H1 (cell line): Measurements from ENCODE around the gene SLC35G6. TPM values are rescaled to one million over a fixed set of nuclear protein-coding genes. Genes with fewer than 3 reads are reported as not detected.

Experiments
- CTCF ChIA-PET: fragments of 300-600 bp; sonication (Branson Sonifier 250); formaldehyde crosslinking; loops from one replicate; lab custom pipeline; 2021; ENCODE audit not compliant: partially characterized antibody; lab: Charles Lee
- POLR2A ChIA-PET: fragments of 300-600 bp; sonication (Branson Sonifier 250); formaldehyde crosslinking; loops from one replicate; lab custom pipeline; 2021; ENCODE audit warnings: inconsistent platforms; ENCODE audit not compliant: partially characterized antibody; lab: Charles Lee
- DNase-seq, 2 experiments: peaks; one replicate each; pipeline versions ENCODE4 v3.0.0 to v3.0.0-alpha.2; 2010 to 2022; ENCODE audit warnings: low spot score in 2 of 2, low read depth in 1 of 2, mixed read lengths in 1 of 2
- FAIRE-seq: peaks from 2 replicates; lab custom pipeline; 2011; peaks lifted over from hg19 to GRCh38; lab: Jason Lieb, UNC
- H2AFZ ChIP-seq: 2 replicates; pipeline ENCODE4 v1.8.1; 2012; ENCODE audit warnings: low read length, inconsistent platforms
- H2AK5ac ChIP-seq: 2 replicates; pipeline ENCODE4 v1.6.1; 2013; ENCODE audit warnings: low read depth, low read length
- H2BK120ac ChIP-seq: replicated peaks from 2 replicates; pipeline ENCODE3; 2013; ENCODE audit warnings: low read depth, low read length, inconsistent platforms
- H2BK12ac ChIP-seq: 2 replicates; pipeline ENCODE4 v1.6.1; 2013; ENCODE audit warnings: low read depth, low read length
- H2BK15ac ChIP-seq: 2 replicates; pipeline ENCODE4 v1.6.1; 2013; ENCODE audit warnings: low read length
- H2BK20ac ChIP-seq: 2 replicates; pipeline ENCODE4 v1.6.1; 2013; ENCODE audit warnings: low read length
- H2BK5ac ChIP-seq: 2 replicates; pipeline ENCODE4 v1.6.1; 2013; ENCODE audit warnings: low read depth, low read length
- H3K14ac ChIP-seq: 2 replicates; pipeline ENCODE4 v1.6.1; 2013; ENCODE audit warnings: inconsistent platforms; ENCODE audit not compliant: insufficient read length
- H3K18ac ChIP-seq: 2 replicates; pipeline ENCODE4 v1.6.1; 2013; ENCODE audit warnings: low read length; ENCODE audit errors: extremely low read depth
- H3K23ac ChIP-seq: 2 replicates; pipeline ENCODE4 v1.6.1; 2013; ENCODE audit warnings: inconsistent platforms; ENCODE audit not compliant: insufficient read length
- H3K23me2 ChIP-seq: 2 replicates; pipeline ENCODE4 v1.6.1; 2013; ENCODE audit warnings: low read depth, low read length
- H3K27ac ChIP-seq: 2 replicates; pipeline ENCODE4 v1.6.1; 2011; ENCODE audit warnings: low read depth, low read length, inconsistent platforms
- H3K27me3 ChIP-seq, 4 experiments: replicated peaks in 1 of 4; 1 replicate in 1 of 4; 2 replicates in 3 of 4; pipeline versions ENCODE4 v1.6.1 to v1.8.1; 2011 to 2013; ENCODE audit warnings: low read length in 3 of 4, mild to moderate bottlenecking in 3 of 4, inconsistent platforms in 2 of 4, mixed read lengths in 2 of 4, moderate library complexity in 1 of 4; ENCODE audit not compliant: control insufficient read depth in 3 of 4, insufficient read depth in 3 of 4; ENCODE audit errors: extremely low read depth in 1 of 4
- H3K36me3 ChIP-seq, 4 experiments: 2 replicates each; pipeline versions ENCODE4 v1.6.1 to v1.8.1; 2011 to 2013; ENCODE audit warnings: mild to moderate bottlenecking in 4 of 4, low read length in 3 of 4, moderate library complexity in 2 of 4, control low read depth in 1 of 4, inconsistent platforms in 1 of 4; ENCODE audit not compliant: insufficient read depth in 4 of 4, control insufficient read depth in 2 of 4
- H3K4ac ChIP-seq: replicated peaks from 2 replicates; pipeline ENCODE3; 2013; ENCODE audit warnings: low read length, low read depth, mixed read lengths, inconsistent platforms; ENCODE audit not compliant: insufficient read length
- H3K4me1 ChIP-seq, 4 experiments: replicated peaks in 1 of 4; 1 replicate in 1 of 4; 2 replicates in 3 of 4; pipeline versions ENCODE4 v1.6.1 to v1.8.1; 2011 to 2013; ENCODE audit warnings: low read length in 3 of 4, inconsistent platforms in 2 of 4, mixed read lengths in 1 of 4; ENCODE audit not compliant: insufficient read depth in 4 of 4, control insufficient read depth in 3 of 4
- H3K4me2 ChIP-seq, 2 experiments: 2 replicates each; pipeline versions ENCODE4 v1.6.1 to v1.8.1; 2011 to 2013; ENCODE audit warnings: low read depth in 2 of 2, low read length in 2 of 2, control low read depth in 1 of 2, inconsistent platforms in 1 of 2, mild to moderate bottlenecking in 1 of 2; ENCODE audit not compliant: insufficient read depth in 1 of 2
- H3K4me3 ChIP-seq, 4 experiments: fragments of 200-600, 300-600 bp in 1 of 4; sonication (generic), shearing (Covaris generic), sonication (Bioruptor Twin) in 1 of 4; 2 replicates each; pipeline versions ENCODE4 v1.5.1 to v1.8.1; 2011 to 2016; ENCODE audit warnings: low read length in 4 of 4, low read depth in 3 of 4, control low read depth in 2 of 4, inconsistent platforms in 2 of 4, mild to moderate bottlenecking in 2 of 4, mixed read lengths in 1 of 4, moderate library complexity in 1 of 4; ENCODE audit not compliant: insufficient read depth in 2 of 4; ENCODE audit errors: extremely low read depth in 1 of 4
- H3K56ac ChIP-seq: replicated peaks from 2 replicates; pipeline ENCODE3; 2013; ENCODE audit warnings: low read depth, mild to moderate bottlenecking, mixed read lengths, low read length, inconsistent platforms; ENCODE audit not compliant: insufficient read length
- H3K79me1 ChIP-seq: 2 replicates; pipeline ENCODE4 v1.6.1; 2013; ENCODE audit warnings: low read depth, low read length, control low read depth
- H3K79me2 ChIP-seq, 2 experiments: 2 replicates each; pipeline versions ENCODE4 v1.6.1 to v1.8.1; 2012 to 2013; ENCODE audit warnings: low read length in 2 of 2, mild to moderate bottlenecking in 2 of 2, inconsistent platforms in 1 of 2; ENCODE audit not compliant: insufficient read depth in 2 of 2, control insufficient read depth in 1 of 2
- H3K9ac ChIP-seq, 4 experiments: replicated peaks in 1 of 4; 1 replicate in 1 of 4; 2 replicates in 3 of 4; pipeline versions ENCODE4 v1.6.1 to v1.8.1; 2011 to 2013; ENCODE audit warnings: low read depth in 3 of 4, low read length in 3 of 4, control low read depth in 2 of 4, mild to moderate bottlenecking in 2 of 4, moderate library complexity in 2 of 4, inconsistent platforms in 1 of 4; ENCODE audit errors: extremely low read depth in 1 of 4
- H3K9me3 ChIP-seq, 2 experiments: 2 replicates each; pipeline versions ENCODE4 v1.6.1 to v1.8.1; 2012 to 2013; ENCODE audit warnings: mild to moderate bottlenecking in 2 of 2, moderate library complexity in 2 of 2, control low read depth in 1 of 2, inconsistent platforms in 1 of 2, low read depth in 1 of 2, low read length in 1 of 2, mixed read lengths in 1 of 2; ENCODE audit not compliant: insufficient read depth in 2 of 2
- H4K20me1 ChIP-seq, 2 experiments: replicated peaks in 1 of 2; 2 replicates each; pipeline versions ENCODE3 to v1.8.1; 2011 to 2013; ENCODE audit warnings: inconsistent platforms in 2 of 2, low read length in 2 of 2, mild to moderate bottlenecking in 1 of 2; ENCODE audit not compliant: insufficient read depth in 2 of 2, control insufficient read depth in 1 of 2
- H4K5ac ChIP-seq: 2 replicates; pipeline ENCODE4 v1.6.1; 2013; ENCODE audit warnings: low read length, low read depth, mixed read lengths, inconsistent platforms; ENCODE audit not compliant: insufficient read length
- H4K8ac ChIP-seq: 2 replicates; pipeline ENCODE4 v1.8.0; 2013; ENCODE audit warnings: mild to moderate bottlenecking, moderate library complexity, low read length, inconsistent platforms; ENCODE audit not compliant: insufficient read depth; ENCODE audit errors: extremely low read depth
- H4K91ac ChIP-seq: replicated peaks from 2 replicates; pipeline ENCODE3; 2013; ENCODE audit warnings: low read length, mixed read lengths, inconsistent platforms; ENCODE audit not compliant: insufficient read length
- BACH1 ChIP-seq: IDR thresholded peaks from 2 replicates; pipeline ENCODE4 v1.6.1; 2012; ENCODE audit warnings: low read length, improper control_type of control experiment
- BCL11A ChIP-seq, 2 experiments: IDR thresholded peaks; one replicate each; pipeline ENCODE4 v1.6.1; 2011; ENCODE audit warnings: low read depth in 2 of 2, low read length in 2 of 2, mild to moderate bottlenecking in 2 of 2
- CREB1 ChIP-seq: IDR thresholded peaks from 2 replicates; pipeline ENCODE4 v1.6.1; 2012; ENCODE audit warnings: inconsistent platforms
- CTBP2 ChIP-seq: IDR thresholded peaks from 2 replicates; pipeline ENCODE4 v1.7.0; 2011; ENCODE audit warnings: borderline replicate concordance, mild to moderate bottlenecking, moderate library complexity, mixed read lengths, low read length; ENCODE audit not compliant: insufficient read depth, insufficient read length
- FOSL1 ChIP-seq: IDR thresholded peaks from 2 replicates; pipeline ENCODE4 v1.6.1; 2011; ENCODE audit warnings: mild to moderate bottlenecking, low read depth, low read length, moderate library complexity; ENCODE audit not compliant: insufficient read depth
- GTF2F1 ChIP-seq: IDR thresholded peaks from 2 replicates; pipeline ENCODE4 v1.6.1; 2012; ENCODE audit warnings: low read depth, low read length, improper control_type of control experiment, borderline replicate concordance
- KDM4A ChIP-seq: IDR thresholded peaks from one replicate; pipeline ENCODE4 v1.7.1; 2012; ENCODE audit warnings: low read depth, mild to moderate bottlenecking, moderate library complexity, low read length, inconsistent platforms; ENCODE audit not compliant: severe bottlenecking
- NRF1 ChIP-seq: IDR thresholded peaks from 2 replicates; pipeline ENCODE4 v1.6.1; 2011; ENCODE audit warnings: mild to moderate bottlenecking, low read depth, low read length, improper control_type of control experiment
- PHF8 ChIP-seq: fragments of 200-600 bp; sonication (generic); conservative IDR thresholded peaks from 2 replicates; pipeline ENCODE4 v1.7.1; 2012; ENCODE audit warnings: low read depth, mild to moderate bottlenecking, inconsistent platforms, low read length, moderate library complexity
- SIRT6 ChIP-seq: IDR thresholded peaks from one replicate; pipeline ENCODE4 v1.7.1; 2012; ENCODE audit warnings: low read length, inconsistent platforms
- SIX5 ChIP-seq: IDR thresholded peaks from 2 replicates; pipeline ENCODE4 v1.6.1; 2011; ENCODE audit warnings: mild to moderate bottlenecking, low read depth, low read length
- WGBS, 2 experiments: shearing (Covaris generic) in 1 of 2; methylation state at CpG; one replicate each; pipeline versions ENCODE4 v1.1.6 to v1.1.7; 2013 to 2015; ENCODE audit warnings: low lambda C conversion rate in 2 of 2, mixed read lengths in 2 of 2, inconsistent platforms in 1 of 2, low coverage in 1 of 2, missing lambda C conversion rate in 1 of 2; ENCODE audit not compliant: insufficient replicate concordance in 2 of 2, insufficient coverage in 1 of 2, insufficient read length in 1 of 2; ENCODE audit errors: extremely low coverage in 1 of 2, missing lambda C conversion rate in 1 of 2; 5-methylcytosine and 5-hydroxymethylcytosine counted together
- polyA plus RNA-seq, 7 experiments: library from polyadenylated mRNA; depleted of rRNA in 3 of 7; stranded (reverse) in 5 of 7; unstranded in 2 of 7; fragments of >200 nt in 5 of 7; fragments of 200-250 nt in 2 of 7; gene quantifications; 1 replicate in 5 of 7; 2 replicates in 1 of 7; 4 replicates in 1 of 7; pipeline versions ENCODE4 v1.2.1 to v1.2.3, GENCODE V29; 2011 to 2013; ENCODE audit warnings: missing spikeins in 2 of 7, mixed read lengths in 2 of 7
- total RNA-seq: library from RNA; stranded (reverse); fragmentation: NEBNext Ultra II Directional; extraction: Animal tissue kit (Norgen Biotek cat#: 25700); gene quantifications from 2 replicates; pipeline ENCODE4 v1.2.1, GENCODE V29; 2021

SLC35G6 gene
- total and polyA plus RNA-seq, 2 of the 8 experiments (the other 6 are each of a cell fraction or from before 2014, with no cell fraction given): 0.05 TPM; not detected in 1

DNA sequence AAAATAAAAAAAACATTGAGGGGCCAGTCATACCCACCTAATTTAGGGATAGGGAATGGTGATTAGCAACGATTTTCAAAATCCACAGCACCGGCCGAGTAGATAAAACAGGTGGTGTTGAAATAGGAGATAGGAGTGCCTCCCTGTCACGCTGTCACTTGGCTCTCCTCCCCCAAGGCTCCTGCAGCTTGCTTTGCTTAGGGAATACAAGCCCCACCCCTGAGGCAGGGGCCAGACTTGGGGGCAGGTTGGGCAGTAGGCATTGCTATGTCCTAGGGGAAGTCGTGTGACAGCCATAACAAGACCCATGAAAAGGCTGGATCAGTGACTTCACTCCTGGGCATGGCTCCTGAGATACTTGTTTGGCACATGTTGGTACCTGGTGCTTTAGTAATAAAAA is 28.7 kb downstream of the SLC35G6 start:
- POLR2A ChIA-PET: interaction anchor here (1.4 to 3.8 kb wide), 4 partner anchors 9 to 51 kb away, joined by 4 to 21 read pairs (median 14); partner anchors contain the start of genes POLR2A and SENP3
- TF ChIP-seq KDM4A (no peak), CTBP2 (no peak), CREB1 (no peak), BACH1 (no peak), SIRT6 (no peak), GTF2F1 (no peak), FOSL1 (no peak), PHF8 (no peak), SIX5 (no peak), BCL11A (IDR thresholded peaks at IDR 0.05; ENCODE audit: low read depth in 2 of 2, low read length in 2 of 2) (no peak), NRF1 (no peak)
- H3K4me1 ChIP-seq: no peaks in the 10 kb centered on the region

More for the DNA sequence above, 28.7 kb downstream of the SLC35G6 start:
- CTCF ChIA-PET: interaction anchor here (1.2 to 2.3 kb wide), 3 partner anchors 19 to 64 kb away, joined by 3 to 10 read pairs (median 4); partner anchors contain the start of gene SENP3
- FAIRE-seq (no peak), DNase-seq (no peak)
- Histone ChIP-seq H3K18ac (no peak overlapping the region), H2BK20ac (no peak overlapping the region), H3K56ac (no peak overlapping the region), H3K36me3 (peaks cover 32 to 82% (median 69%) of the 10 kb centered on the region in 4 experiments), H3K79me2 (no peaks in the 10 kb centered on the region), H3K23ac (no peak overlapping the region), H2BK15ac (no peak overlapping the region), H2BK5ac (no peak overlapping the region), H2BK120ac (no peak overlapping the region), H3K27me3 (no peaks in the 10 kb centered on the region), H3K9me3 (no peaks in the 10 kb centered on the region; a peak in 1 of 4 replicates), H2AFZ (no peak overlapping the region), H3K4me2 (no peak overlapping the region), H3K27ac (no peak overlapping the region), H4K91ac (no peak overlapping the region), H2BK12ac (no peak overlapping the region), H3K79me1 (no peaks in the 10 kb centered on the region), H4K8ac (no peak overlapping the region), H3K4me3 (no peak overlapping the region), H4K20me1 (peaks cover 0 to 18% of the 10 kb centered on the region in 2 experiments), H3K4ac (no peak overlapping the region), H2AK5ac (no peak overlapping the region), H3K23me2 (peaks cover 5% of the 10 kb centered on the region; the same call in 1 of the 2 replicates), H3K14ac (no peak overlapping the region), H4K5ac (no peak overlapping the region), H3K9ac (no peak overlapping the region)
- WGBS, 2 experiments: 90% methylated on average over 5 of the region's 5 CpGs; no CpG with 5 or more reads in 1 of the 2 experiments
